ENCODE data around the gene PNKP.

DNA sequence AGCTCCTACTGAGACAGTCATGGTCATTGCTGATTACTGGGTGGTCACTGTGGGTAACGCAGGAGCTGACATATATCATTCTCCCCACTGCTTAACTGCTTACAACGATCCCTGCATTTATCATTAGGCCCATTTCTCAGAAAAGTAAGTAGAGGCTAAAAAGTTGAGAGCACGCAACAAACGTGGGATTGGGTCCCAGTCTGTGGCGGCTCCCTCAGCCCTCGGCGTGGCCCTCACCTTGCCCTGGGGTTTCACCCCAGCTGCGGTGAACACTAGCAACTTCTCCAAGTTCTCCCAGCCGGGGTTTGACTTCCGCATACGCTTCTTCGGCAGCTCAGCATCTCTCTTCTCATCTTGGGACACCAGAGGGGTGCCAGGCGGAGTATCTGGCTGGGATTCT, 2.5 kb downstream of the PNKP start:
- TF ChIP-seq POLR2A (IDR thresholded peaks at IDR 0.05; ENCODE audit: low read depth, low read length) (no peak), POLR2AphosphoS5 (IDR thresholded peaks at IDR 0.05; ENCODE audit: low read depth, low read length) (no peak)
